Astrocyte (in vitro differentiated cells and primary cell): ENCODE results near the gene SPATA45.

Experiments used
- EZH2 ChIP-seq: IDR thresholded peaks from 2 replicates; pipeline ENCODE4 v1.6.1; 2012; ENCODE audit warnings: mild to moderate bottlenecking, low read length, inconsistent platforms; ENCODE audit not compliant: insufficient read depth
- TF ChIP-seq, protein P1 (sequence below): IDR thresholded peaks from 2 replicates; pipeline ENCODE4 v1.5.1; 2011; ENCODE audit warnings: low read depth, mild to moderate bottlenecking, inconsistent platforms, low read length, moderate library complexity; ENCODE audit not compliant: insufficient read depth

DNA sequence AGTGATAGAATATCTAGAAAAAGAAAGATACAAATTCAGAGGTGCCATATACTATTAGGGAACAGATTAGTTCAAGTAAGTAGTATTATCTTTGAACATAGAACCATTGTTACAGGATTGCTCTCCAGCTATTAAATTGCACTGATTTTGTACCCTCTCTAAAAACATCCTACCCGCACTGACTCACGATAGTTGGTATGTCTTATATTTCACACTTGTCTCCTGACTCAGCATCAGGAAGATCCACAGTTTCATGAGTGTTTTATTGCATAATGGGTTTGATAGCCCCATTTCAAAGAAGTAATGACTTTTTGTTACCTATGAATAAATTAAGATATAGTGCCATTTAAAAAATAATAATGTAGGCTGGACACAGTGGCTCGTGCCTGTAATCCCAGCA, 49.8 kb downstream of the SPATA45 start:
- TF ChIP-seq, protein P1, sequence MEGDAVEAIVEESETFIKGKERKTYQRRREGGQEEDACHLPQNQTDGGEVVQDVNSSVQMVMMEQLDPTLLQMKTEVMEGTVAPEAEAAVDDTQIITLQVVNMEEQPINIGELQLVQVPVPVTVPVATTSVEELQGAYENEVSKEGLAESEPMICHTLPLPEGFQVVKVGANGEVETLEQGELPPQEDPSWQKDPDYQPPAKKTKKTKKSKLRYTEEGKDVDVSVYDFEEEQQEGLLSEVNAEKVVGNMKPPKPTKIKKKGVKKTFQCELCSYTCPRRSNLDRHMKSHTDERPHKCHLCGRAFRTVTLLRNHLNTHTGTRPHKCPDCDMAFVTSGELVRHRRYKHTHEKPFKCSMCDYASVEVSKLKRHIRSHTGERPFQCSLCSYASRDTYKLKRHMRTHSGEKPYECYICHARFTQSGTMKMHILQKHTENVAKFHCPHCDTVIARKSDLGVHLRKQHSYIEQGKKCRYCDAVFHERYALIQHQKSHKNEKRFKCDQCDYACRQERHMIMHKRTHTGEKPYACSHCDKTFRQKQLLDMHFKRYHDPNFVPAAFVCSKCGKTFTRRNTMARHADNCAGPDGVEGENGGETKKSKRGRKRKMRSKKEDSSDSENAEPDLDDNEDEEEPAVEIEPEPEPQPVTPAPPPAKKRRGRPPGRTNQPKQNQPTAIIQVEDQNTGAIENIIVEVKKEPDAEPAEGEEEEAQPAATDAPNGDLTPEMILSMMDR: no peak
- TF ChIP-seq EZH2: no peak
